Measurements from ENCODE around the gene OR5P2.

Gene OR5P2

DNA sequence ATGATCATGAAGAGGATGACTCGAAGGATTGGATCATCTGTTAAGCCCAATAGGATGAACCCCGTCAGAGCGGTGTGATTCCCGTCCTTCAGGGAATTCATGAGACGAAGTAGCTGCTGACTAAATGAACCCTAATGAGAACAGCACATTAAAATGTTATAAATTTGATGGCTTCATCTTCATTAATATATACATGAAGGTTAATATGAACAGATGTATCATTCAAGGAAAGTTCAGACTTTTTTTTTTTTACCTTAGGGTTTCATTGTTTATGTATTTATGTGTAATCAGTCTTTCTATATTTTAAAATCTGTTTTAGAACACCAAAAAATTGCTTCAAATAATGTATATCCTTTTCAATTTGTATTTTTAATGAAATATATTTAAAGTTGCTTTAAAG lies at the start of gene OR5P2:
OR5P2 (minus strand) TSS at position 101 of the 400 bp plus-strand sequence; CDS start at position 101, 0 bp downstream.
- in situ Hi-C loops (cut with HindIII; ENCODE audit: low sequenced_read_pairs), result no loop called here
- no peak for DNase-seq (ENCODE audit: low read depth, low spot score)
- TF ChIP-seq, protein P1, sequence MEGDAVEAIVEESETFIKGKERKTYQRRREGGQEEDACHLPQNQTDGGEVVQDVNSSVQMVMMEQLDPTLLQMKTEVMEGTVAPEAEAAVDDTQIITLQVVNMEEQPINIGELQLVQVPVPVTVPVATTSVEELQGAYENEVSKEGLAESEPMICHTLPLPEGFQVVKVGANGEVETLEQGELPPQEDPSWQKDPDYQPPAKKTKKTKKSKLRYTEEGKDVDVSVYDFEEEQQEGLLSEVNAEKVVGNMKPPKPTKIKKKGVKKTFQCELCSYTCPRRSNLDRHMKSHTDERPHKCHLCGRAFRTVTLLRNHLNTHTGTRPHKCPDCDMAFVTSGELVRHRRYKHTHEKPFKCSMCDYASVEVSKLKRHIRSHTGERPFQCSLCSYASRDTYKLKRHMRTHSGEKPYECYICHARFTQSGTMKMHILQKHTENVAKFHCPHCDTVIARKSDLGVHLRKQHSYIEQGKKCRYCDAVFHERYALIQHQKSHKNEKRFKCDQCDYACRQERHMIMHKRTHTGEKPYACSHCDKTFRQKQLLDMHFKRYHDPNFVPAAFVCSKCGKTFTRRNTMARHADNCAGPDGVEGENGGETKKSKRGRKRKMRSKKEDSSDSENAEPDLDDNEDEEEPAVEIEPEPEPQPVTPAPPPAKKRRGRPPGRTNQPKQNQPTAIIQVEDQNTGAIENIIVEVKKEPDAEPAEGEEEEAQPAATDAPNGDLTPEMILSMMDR (IDR thresholded peaks at IDR 0.05; ENCODE audit: low read depth, low read length), result no peak
- no peak within 1 kb of the TSS for H3K4me3 ChIP-seq (ENCODE audit: low read depth, low read length)

- in situ Hi-C loops (cut with HindIII; ENCODE audit: low sequenced_read_pairs), result no loop called here
- no peak for DNase-seq (ENCODE audit: low read depth, low spot score)
- TF ChIP-seq, protein P1 (IDR thresholded peaks at IDR 0.05; ENCODE audit: low read depth, low read length), result no peak
- H3K4me3 ChIP-seq (ENCODE audit: low read depth, low read length), result no peak overlapping the region
Measured at GRCh38 chr11:7846003-7846402, 49.3 kb upstream of the OR5P2 start.

GRCh38 chr11:7844986-7845385 lies 48.2 kb upstream of the OR5P2 start:
- in situ Hi-C loops (cut with HindIII; ENCODE audit: low sequenced_read_pairs), result no loop called here
- no peak overlapping the region for H3K4me3 ChIP-seq (ENCODE audit: low read depth, low read length)
- no peak for DNase-seq (ENCODE audit: low read depth, low spot score)
- TF ChIP-seq, protein P1 (IDR thresholded peaks at IDR 0.05; ENCODE audit: low read depth, low read length), result no peak

GRCh38 chr11:7844521-7844920 lies 47.8 kb upstream of the OR5P2 start:
- no peak for DNase-seq (ENCODE audit: low read depth, low spot score)
- in situ Hi-C loops (cut with HindIII; ENCODE audit: low sequenced_read_pairs), result no loop called here
- no peak overlapping the region for H3K4me3 ChIP-seq (ENCODE audit: low read depth, low read length)
- TF ChIP-seq, protein P1 (IDR thresholded peaks at IDR 0.05; ENCODE audit: low read depth, low read length), result no peak

- H3K4me3 ChIP-seq (ENCODE audit: low read depth, low read length), result no peak overlapping the region
- no peak for DNase-seq (ENCODE audit: low read depth, low spot score)
- in situ Hi-C loops (cut with HindIII; ENCODE audit: low sequenced_read_pairs), result no loop called here
- TF ChIP-seq, protein P1 (IDR thresholded peaks at IDR 0.05; ENCODE audit: low read depth, low read length), result no peak
Measured at GRCh38 chr11:7840578-7840977, 43.8 kb upstream of the OR5P2 start.

DNA sequence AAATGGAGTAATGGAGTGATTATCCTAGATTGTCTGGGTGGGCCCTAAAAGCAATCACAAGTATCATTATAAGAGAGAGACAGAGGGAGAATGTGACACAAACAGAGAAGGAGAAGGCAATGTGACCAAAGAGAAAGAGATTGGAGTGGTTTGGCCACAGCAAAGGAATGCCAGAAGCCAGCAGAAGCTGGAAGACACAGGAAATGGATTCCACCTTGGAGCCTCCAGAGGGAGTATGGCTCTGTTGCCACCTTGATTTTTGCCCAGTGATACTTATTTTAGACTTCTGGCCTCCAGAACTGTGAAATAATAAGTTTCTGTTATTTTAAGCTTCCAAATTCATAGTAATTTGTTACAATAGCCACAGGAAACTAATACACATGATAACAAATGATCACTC lies 36.8 kb upstream of the OR5P2 start:
- in situ Hi-C loops (cut with HindIII; ENCODE audit: low sequenced_read_pairs), result no loop called here
- TF ChIP-seq, protein P1 (IDR thresholded peaks at IDR 0.05; ENCODE audit: low read depth, low read length), result no peak
- H3K4me3 ChIP-seq (ENCODE audit: low read depth, low read length), result no peak overlapping the region
- DNase-seq (ENCODE audit: low read depth, low spot score), result no peak

- no peak for DNase-seq (ENCODE audit: low read depth, low spot score)
- TF ChIP-seq, protein P1 (IDR thresholded peaks at IDR 0.05; ENCODE audit: low read depth, low read length), result no peak
- no peak within 1 kb of the TSS for H3K4me3 ChIP-seq (ENCODE audit: low read depth, low read length)
- in situ Hi-C loops (cut with HindIII; ENCODE audit: low sequenced_read_pairs), result no loop called here
Measured at GRCh38 chr11:7830740-7831139, 34.0 kb upstream of the OR5P2 start, which contains the start of gene OR5P3. Gene OR5P3 (minus strand): TSS chr11:7830840.

All from astrocyte of the spinal cord (primary cell).